ENCODE data around the gene BUB1B. TPM values are rescaled to one million over a fixed set of nuclear protein-coding genes. Genes with fewer than 3 reads are reported as not detected.

Gene BUB1B
- total RNA-seq, 1 donor: 2.2 TPM

GRCh38 chr15:40257656-40258450 lies 97.0 kb downstream of the BUB1B start:
- H3K4me2 ChIP-seq (ENCODE audit: insufficient read depth, low read length): no peak overlapping the region
- no peaks in the 10 kb centered on the region for H3K36me3 ChIP-seq (ENCODE audit: insufficient read depth, low read length)
- peaks cover 28% of the 10 kb centered on the region for H3K27me3 ChIP-seq (ENCODE audit: insufficient read depth, low read length)
- H3K4me1 ChIP-seq (ENCODE audit: insufficient read depth, low read length): peaks cover 3% of the 10 kb centered on the region
- H3K9me3 ChIP-seq (ENCODE audit: low read depth, low read length): no peaks in the 10 kb centered on the region
- H2AFZ ChIP-seq (ENCODE audit: low read length): no peak overlapping the region
- no peak for TF ChIP-seq CTCF (IDR thresholded peaks at IDR 0.05; ENCODE audit: extremely low read depth, low read depth, low read length)
- no peak for DNase-seq (ENCODE audit: insufficient read length, low spot score, missing footprints)
- no peak overlapping the region for H3K4me3 ChIP-seq (ENCODE audit: insufficient read depth, low read length)
- no peaks in the 10 kb centered on the region for H3K79me2 ChIP-seq (ENCODE audit: insufficient read depth, low read length)
- no peaks in the 10 kb centered on the region for H4K20me1 ChIP-seq (ENCODE audit: insufficient read depth, low read length)
- H3K27ac ChIP-seq (ENCODE audit: low read depth, low read length): no peak overlapping the region

- no peak overlapping the region for H2AFZ ChIP-seq (ENCODE audit: low read length)
- peaks cover 21% of the 10 kb centered on the region for H3K27me3 ChIP-seq (ENCODE audit: insufficient read depth, low read length)
- no peaks in the 10 kb centered on the region for H4K20me1 ChIP-seq (ENCODE audit: insufficient read depth, low read length)
- no peak overlapping the region for H3K27ac ChIP-seq (ENCODE audit: low read depth, low read length)
- H3K4me2 ChIP-seq (ENCODE audit: insufficient read depth, low read length): no peak overlapping the region
- peaks cover 9% of the 10 kb centered on the region for H3K4me1 ChIP-seq (ENCODE audit: insufficient read depth, low read length)
- no peaks in the 10 kb centered on the region for H3K36me3 ChIP-seq (ENCODE audit: insufficient read depth, low read length)
- no peak overlapping the region for H3K4me3 ChIP-seq (ENCODE audit: insufficient read depth, low read length)
- H3K9me3 ChIP-seq (ENCODE audit: low read depth, low read length): no peaks in the 10 kb centered on the region
- no peak for DNase-seq (ENCODE audit: insufficient read length, low spot score, missing footprints)
- TF ChIP-seq CTCF (IDR thresholded peaks at IDR 0.05; ENCODE audit: extremely low read depth, low read depth, low read length): no peak
- H3K79me2 ChIP-seq (ENCODE audit: insufficient read depth, low read length): no peaks in the 10 kb centered on the region
Measured at GRCh38 chr15:40258544-40258943, 97.7 kb downstream of the BUB1B start.

GRCh38 chr15:40259021-40259420 lies 98.2 kb downstream of the BUB1B start:
- no peak for TF ChIP-seq CTCF (IDR thresholded peaks at IDR 0.05; ENCODE audit: extremely low read depth, low read depth, low read length)
- H3K4me1 ChIP-seq (ENCODE audit: insufficient read depth, low read length): peaks cover 10% of the 10 kb centered on the region
- no peaks in the 10 kb centered on the region for H3K9me3 ChIP-seq (ENCODE audit: low read depth, low read length)
- no peaks in the 10 kb centered on the region for H4K20me1 ChIP-seq (ENCODE audit: insufficient read depth, low read length)
- DNase-seq (ENCODE audit: insufficient read length, low spot score, missing footprints): no peak
- H3K4me3 ChIP-seq (ENCODE audit: insufficient read depth, low read length): no peak overlapping the region
- no peak overlapping the region for H3K27ac ChIP-seq (ENCODE audit: low read depth, low read length)
- no peaks in the 10 kb centered on the region for H3K79me2 ChIP-seq (ENCODE audit: insufficient read depth, low read length)
- no peak overlapping the region for H2AFZ ChIP-seq (ENCODE audit: low read length)
- no peaks in the 10 kb centered on the region for H3K36me3 ChIP-seq (ENCODE audit: insufficient read depth, low read length)
- H3K4me2 ChIP-seq (ENCODE audit: insufficient read depth, low read length): no peak overlapping the region
- H3K27me3 ChIP-seq (ENCODE audit: insufficient read depth, low read length): peaks cover 16% of the 10 kb centered on the region

- TF ChIP-seq CTCF (IDR thresholded peaks at IDR 0.05; ENCODE audit: extremely low read depth, low read depth, low read length): no peak
Measured at GRCh38 chr15:40263024-40263754, 102.3 kb downstream of the BUB1B start.

More at GRCh38 chr15:40263024-40263754, 102.3 kb downstream of the BUB1B start:
- DNase-seq (ENCODE audit: insufficient read length, low spot score, missing footprints): peak; percentile 98
- H3K36me3 ChIP-seq (ENCODE audit: insufficient read depth, low read length): no peaks in the 10 kb centered on the region
- peaks cover 17% of the 10 kb centered on the region for H3K4me1 ChIP-seq (ENCODE audit: insufficient read depth, low read length)
- peak overlapping the region; percentile 25 for H3K4me3 ChIP-seq (ENCODE audit: insufficient read depth, low read length)
- peak overlapping the region; percentile 81 for H2AFZ ChIP-seq (ENCODE audit: low read length)
- peak overlapping the region; percentile 60 for H3K4me2 ChIP-seq (ENCODE audit: insufficient read depth, low read length)
- no peaks in the 10 kb centered on the region for H4K20me1 ChIP-seq (ENCODE audit: insufficient read depth, low read length)
- no peaks in the 10 kb centered on the region for H3K79me2 ChIP-seq (ENCODE audit: insufficient read depth, low read length)
- no peaks in the 10 kb centered on the region for H3K9me3 ChIP-seq (ENCODE audit: low read depth, low read length)
- peaks cover 3% of the 10 kb centered on the region for H3K27me3 ChIP-seq (ENCODE audit: insufficient read depth, low read length)
- H3K27ac ChIP-seq (ENCODE audit: low read depth, low read length): peak overlapping the region; percentile 48

All from osteoblast (primary cell).